HG03064 (cell line): ENCODE data around the gene KLHL41.
"Not testable (repeated sequence)": the region's sequence is repeated elsewhere in the genome, so short reads cannot be mapped to it uniquely, and the experiment has no call there.

Experiments used
- ATAC-seq: cut with Tn5 transposase; IDR thresholded peaks from one replicate; pipeline ENCODE4 v1.9.1; 2021; ENCODE audit warnings: low read depth; ENCODE audit not compliant: unreplicated experiment

The KLHL41 gene

DNA sequence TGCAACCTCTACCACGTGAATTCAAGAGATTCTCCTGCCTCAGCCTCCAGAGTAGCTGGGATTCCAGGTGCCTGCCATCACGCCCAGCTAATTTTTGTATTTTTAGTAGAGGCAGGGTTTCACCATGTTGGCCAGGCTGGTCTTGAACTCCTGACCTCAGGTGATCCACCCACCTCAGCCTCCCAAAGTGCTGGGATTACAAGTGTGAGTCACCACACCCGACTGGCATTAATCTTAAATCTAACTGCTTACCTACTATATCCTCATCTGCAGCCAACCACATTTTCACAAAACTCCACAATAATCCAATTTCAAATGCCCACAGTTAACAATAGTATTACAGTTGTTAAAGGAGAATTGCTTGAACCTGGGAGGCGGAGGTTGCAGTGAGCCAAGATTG, 61.2 kb downstream of the KLHL41 start:
- ATAC-seq: not testable (repeated sequence)

GRCh38 chr2:169571571-169571970, 62.1 kb downstream of the KLHL41 start:
- ATAC-seq: no peak

- no peak for ATAC-seq
Observed at GRCh38 chr2:169572189-169572588, 62.7 kb downstream of the KLHL41 start.

GRCh38 chr2:169572821-169573159, 63.3 kb downstream of the KLHL41 start:
- ATAC-seq: no peak

- peak; percentile 99 for ATAC-seq
Observed at GRCh38 chr2:169573160-169573973, 63.9 kb downstream of the KLHL41 start, which contains the start of gene FASTKD1. TSS of gene FASTKD1 (minus strand) at chr2:169573865. CDS start at chr2:169572029, 1,836 bp downstream.

- no peak for ATAC-seq
Observed at GRCh38 chr2:169573974-169574299, 64.4 kb downstream of the KLHL41 start.

- not testable (repeated sequence) for ATAC-seq
Observed at GRCh38 chr2:169574539-169574938, 65.0 kb downstream of the KLHL41 start.

DNA sequence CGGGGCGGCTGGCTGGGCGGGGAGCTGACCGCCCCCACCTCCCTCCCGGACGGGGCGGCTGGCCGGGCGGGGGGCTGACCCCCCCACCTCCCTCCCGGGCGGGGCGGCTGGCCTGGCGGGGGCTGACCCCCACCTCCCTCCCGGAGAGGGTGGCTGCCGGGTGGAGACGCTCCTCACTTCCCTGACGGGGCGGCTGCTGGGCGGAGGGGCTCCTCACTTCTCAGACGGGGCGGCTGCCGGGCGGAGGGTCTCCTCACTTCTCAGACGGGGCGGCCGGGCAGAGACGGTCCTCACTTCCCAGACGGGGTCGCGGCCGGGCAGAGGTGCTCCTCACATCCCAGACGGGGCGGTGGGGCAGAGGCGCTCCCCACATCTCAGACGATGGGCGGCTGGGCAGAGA, 65.8 kb downstream of the KLHL41 start:
- not testable (repeated sequence) for ATAC-seq
